CD14-positive monocyte (primary cell): ENCODE results near the gene TMEFF2. TPM values are rescaled to one million over a fixed set of nuclear protein-coding genes. Genes with fewer than 3 reads are reported as not detected.

Source experiments
- DNase-seq, 3 donors: peaks; one replicate each; pipeline ENCODE4 v3.0.0-alpha.2; 2011 to 2022
- H2AFZ ChIP-seq: 2 replicates; pipeline ENCODE4 v1.6.0; 2012; ENCODE audit warnings: mild to moderate bottlenecking, low read depth, low read length, inconsistent platforms; ENCODE audit not compliant: insufficient read depth, poor library complexity, severe bottlenecking
- H3K27ac ChIP-seq, 2 donors: 1 replicate in 1 of 2; 2 replicates in 1 of 2; pipeline ENCODE4 v1.5.1; 2012 to 2013; ENCODE audit warnings: low read length in 2 of 2, control low read depth in 1 of 2, inconsistent platforms in 1 of 2, low read depth in 1 of 2, mild to moderate bottlenecking in 1 of 2
- H3K27me3 ChIP-seq, 2 donors: one replicate each; pipeline versions ENCODE4 v1.6.0 to v1.6.1; 2011 to 2013; ENCODE audit warnings: low read length in 2 of 2; ENCODE audit not compliant: control insufficient read depth in 2 of 2, insufficient read depth in 2 of 2
- H3K36me3 ChIP-seq, 2 donors: replicated peaks in 1 of 2; 1 replicate in 1 of 2; 2 replicates in 1 of 2; pipeline versions ENCODE4 v1.5.1 to v1.6.1; 2012 to 2013; ENCODE audit warnings: low read length in 2 of 2, control low read depth in 1 of 2, inconsistent platforms in 1 of 2, mild to moderate bottlenecking in 1 of 2; ENCODE audit not compliant: insufficient read depth in 2 of 2, control insufficient read depth in 1 of 2
- H3K4me1 ChIP-seq, 2 donors: 1 replicate in 1 of 2; 2 replicates in 1 of 2; pipeline versions ENCODE4 v1.5.1 to v1.6.1; 2012 to 2013; ENCODE audit warnings: low read length in 2 of 2, control low read depth in 1 of 2, inconsistent platforms in 1 of 2, mild to moderate bottlenecking in 1 of 2, moderate library complexity in 1 of 2; ENCODE audit not compliant: insufficient read depth in 2 of 2, control insufficient read depth in 1 of 2
- H3K4me2 ChIP-seq: replicated peaks from 2 replicates; pipeline ENCODE3; 2012; ENCODE audit warnings: low read length, moderate library complexity, mild to moderate bottlenecking; ENCODE audit not compliant: poor library complexity, severe bottlenecking; ENCODE audit errors: extremely low read depth
- H3K4me3 ChIP-seq, 3 experiments: fragments of 200-600 bp in 1 of 3; sonication (generic) in 1 of 3; replicated peaks in 1 of 3; 1 replicate in 2 of 3; 2 replicates in 1 of 3; pipeline ENCODE4 v1.5.1; 2011 to 2013; ENCODE audit warnings: low read length in 3 of 3, mild to moderate bottlenecking in 3 of 3, control low read depth in 2 of 3, low read depth in 2 of 3, inconsistent platforms in 1 of 3, moderate library complexity in 1 of 3
- H3K79me2 ChIP-seq: 2 replicates; pipeline ENCODE4 v1.6.0; 2012; ENCODE audit warnings: mild to moderate bottlenecking, control low read depth, inconsistent platforms, low read length, moderate library complexity; ENCODE audit not compliant: insufficient read depth
- H3K9ac ChIP-seq: 2 replicates; pipeline ENCODE4 v1.6.0; 2017; ENCODE audit warnings: low read length, mild to moderate bottlenecking; ENCODE audit not compliant: insufficient read depth, poor library complexity, severe bottlenecking
- H3K9me3 ChIP-seq, 2 donors: replicated peaks in 1 of 2; 1 replicate in 1 of 2; 2 replicates in 1 of 2; pipeline versions ENCODE4 v1.5.1 to v1.6.1; 2012 to 2013; ENCODE audit warnings: low read length in 2 of 2, control low read depth in 1 of 2; ENCODE audit not compliant: control insufficient read depth in 1 of 2, insufficient read depth in 1 of 2
- H4K20me1 ChIP-seq: 2 replicates; pipeline ENCODE4 v1.6.0; 2012; ENCODE audit warnings: mild to moderate bottlenecking, low read length, control low read depth, moderate library complexity; ENCODE audit not compliant: insufficient read depth
- H3K27ac Mint-ChIP-seq, 7 donors: one replicate each; pipeline ENCODE4 v1.8.0; 2020; ENCODE audit warnings: mild to moderate bottlenecking in 7 of 7, mixed read lengths in 7 of 7, moderate library complexity in 6 of 7, inconsistent platforms in 2 of 7
- H3K27me3 Mint-ChIP-seq, 3 donors: one replicate each; pipeline ENCODE4 v1.8.0; 2021 to 2022; ENCODE audit warnings: low read depth in 3 of 3, mild to moderate bottlenecking in 3 of 3, mixed read lengths in 3 of 3, moderate library complexity in 3 of 3, inconsistent platforms in 1 of 3
- H3K36me3 Mint-ChIP-seq, 2 donors: one replicate each; pipeline ENCODE4 v1.8.0; 2020; ENCODE audit warnings: mixed read lengths in 2 of 2, inconsistent platforms in 1 of 2, mild to moderate bottlenecking in 1 of 2
- H3K4me1 Mint-ChIP-seq: one replicate; pipeline ENCODE4 v1.8.0; 2020; ENCODE audit warnings: mild to moderate bottlenecking, mixed read lengths
- H3K4me3 Mint-ChIP-seq, 2 donors: one replicate each; pipeline ENCODE4 v1.8.0; 2020; ENCODE audit warnings: mild to moderate bottlenecking in 2 of 2, mixed read lengths in 2 of 2, moderate library complexity in 1 of 2
- H3K9me3 Mint-ChIP-seq, 7 donors: one replicate each; pipeline ENCODE4 v1.8.0; 2020 to 2022; ENCODE audit warnings: mixed read lengths in 7 of 7, mild to moderate bottlenecking in 6 of 7, moderate library complexity in 6 of 7, inconsistent platforms in 2 of 7
- WGBS: methylation state at CpG from one replicate; pipeline ENCODE4 v1.1.5; 2013; ENCODE audit warnings: missing lambda C conversion rate; ENCODE audit not compliant: insufficient coverage; 5-methylcytosine and 5-hydroxymethylcytosine counted together
- intact Hi-C, 2 donors: fragments of 100-400 bp; cut with micrococcal nuclease; formaldehyde crosslinking; loops; one replicate each; pipeline versions ENCODE4 v1.15.0 to v1.15.1; 2023
- polyA minus RNA-seq: library from RNA; depleted of rRNA, polyadenylated mRNA; stranded (reverse); fragments of >200 nt; gene quantifications from 2 replicates; pipeline ENCODE4 v1.2.3, GENCODE V29; 2012
- polyA plus RNA-seq, 3 donors: library from polyadenylated mRNA; depleted of rRNA in 1 of 3; unstranded in 2 of 3; stranded (reverse) in 1 of 3; fragments of 300-500 nt in 2 of 3; fragments of >200 nt in 1 of 3; fragmentation: Illumina TruSeq in 2 of 3; gene quantifications; 1 replicate in 2 of 3; 2 replicates in 1 of 3; pipeline ENCODE4 v1.2.3, GENCODE V29; 2012 to 2021
- total RNA-seq, 12 experiments: library from RNA in 1 of 12; stranded (reverse) in 1 of 12; fragments of 120-200 nt in 1 of 12; gene quantifications; one replicate each; pipeline ENCODE4 v1.2.4 and lab custom pipeline; 2013 to 2026; ENCODE audit warnings: mixed read lengths in 6 of 12, inconsistent platforms in 1 of 12
- TF ChIP-seq, protein P1 (sequence below): fragments of 200-600 bp; IDR thresholded peaks from one replicate; pipeline ENCODE4 v1.8.0; 2022; ENCODE audit warnings: antibody characterized with exemption, mild to moderate bottlenecking

TMEFF2 gene, protein sequence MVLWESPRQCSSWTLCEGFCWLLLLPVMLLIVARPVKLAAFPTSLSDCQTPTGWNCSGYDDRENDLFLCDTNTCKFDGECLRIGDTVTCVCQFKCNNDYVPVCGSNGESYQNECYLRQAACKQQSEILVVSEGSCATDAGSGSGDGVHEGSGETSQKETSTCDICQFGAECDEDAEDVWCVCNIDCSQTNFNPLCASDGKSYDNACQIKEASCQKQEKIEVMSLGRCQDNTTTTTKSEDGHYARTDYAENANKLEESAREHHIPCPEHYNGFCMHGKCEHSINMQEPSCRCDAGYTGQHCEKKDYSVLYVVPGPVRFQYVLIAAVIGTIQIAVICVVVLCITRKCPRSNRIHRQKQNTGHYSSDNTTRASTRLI
- not detected for total RNA-seq (2013)
- not detected for polyA plus RNA-seq
- polyA minus RNA-seq: not detected in 2 replicates
- 0 to 2.9 (median 0.08) reads per million in 11 experiments for total RNA-seq (lab: John Stamatoyannopoulos, UW)

DNA sequence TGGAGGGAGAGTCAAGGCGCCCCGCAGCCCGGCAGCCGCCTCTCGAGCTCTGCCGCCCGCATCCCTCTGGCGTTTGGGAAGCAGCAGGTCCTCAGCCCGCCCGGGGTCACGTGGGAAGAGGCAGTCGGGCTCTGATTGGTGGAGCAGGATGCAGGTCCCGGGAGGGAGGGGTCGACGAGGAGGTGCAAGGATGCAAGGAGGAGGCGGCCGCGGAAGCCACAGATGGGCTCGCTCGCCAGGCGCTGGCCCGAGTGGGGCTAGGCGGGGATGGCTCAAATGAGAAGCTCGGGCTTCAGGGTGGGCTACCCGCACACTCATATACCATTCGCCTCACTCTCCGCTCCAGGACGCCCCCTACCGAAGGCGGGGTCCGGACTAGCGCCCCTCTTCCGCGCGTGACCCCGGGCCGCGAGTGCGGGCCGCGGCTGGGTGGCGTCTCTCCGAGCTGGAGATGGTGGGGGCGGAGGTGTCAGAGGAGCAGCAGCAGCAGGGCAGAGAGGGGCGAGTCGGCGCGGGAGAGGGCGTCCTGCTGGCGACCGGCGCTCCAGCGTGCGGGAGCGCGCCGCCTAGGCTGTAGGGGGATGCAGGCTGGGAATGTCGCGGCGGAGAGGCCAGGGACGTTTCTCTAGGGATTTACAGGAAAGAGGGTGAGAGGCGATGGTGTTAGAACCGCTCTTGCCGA, at the start of gene TMEFF2:
Gene TMEFF2 (minus strand): TSS at position 68 of the 682 bp plus-strand sequence. CDS start 409 bp downstream, outside the sequence.
- peak in 1 of 3 donors; percentile 14 for DNase-seq
- Mint-ChIP-seq H3K36me3 (peaks cover 5 to 11% of the 10 kb centered on the region in 2 donors), H3K4me1 (peaks cover 39% of the 10 kb centered on the region), H3K27me3 (peaks cover 57 to 72% (median 62%) of the 10 kb centered on the region in 3 donors), H3K9me3 (peaks cover 0 to 30% (median 13%) of the 10 kb centered on the region in 7 donors), H3K27ac (peak within 1 kb of the TSS in 1 of 7 donors; percentile 10), H3K4me3 (peak within 1 kb of the TSS; percentile 81 to 97)
- peak within 1 kb of the TSS; percentile 25 for H3K9ac ChIP-seq
- no peaks in the 10 kb centered on the region for H4K20me1 ChIP-seq
- H3K9me3 ChIP-seq: peaks cover 0 to 25% of the 10 kb centered on the region in 2 donors
- H2AFZ ChIP-seq: peak within 1 kb of the TSS; percentile 62
- H3K27ac ChIP-seq: no peak within 1 kb of the TSS
- H3K79me2 ChIP-seq: no peaks in the 10 kb centered on the region
- H3K4me3 ChIP-seq: peak within 1 kb of the TSS; percentile 3 to 73 (median 14)
- TF ChIP-seq, protein P1, sequence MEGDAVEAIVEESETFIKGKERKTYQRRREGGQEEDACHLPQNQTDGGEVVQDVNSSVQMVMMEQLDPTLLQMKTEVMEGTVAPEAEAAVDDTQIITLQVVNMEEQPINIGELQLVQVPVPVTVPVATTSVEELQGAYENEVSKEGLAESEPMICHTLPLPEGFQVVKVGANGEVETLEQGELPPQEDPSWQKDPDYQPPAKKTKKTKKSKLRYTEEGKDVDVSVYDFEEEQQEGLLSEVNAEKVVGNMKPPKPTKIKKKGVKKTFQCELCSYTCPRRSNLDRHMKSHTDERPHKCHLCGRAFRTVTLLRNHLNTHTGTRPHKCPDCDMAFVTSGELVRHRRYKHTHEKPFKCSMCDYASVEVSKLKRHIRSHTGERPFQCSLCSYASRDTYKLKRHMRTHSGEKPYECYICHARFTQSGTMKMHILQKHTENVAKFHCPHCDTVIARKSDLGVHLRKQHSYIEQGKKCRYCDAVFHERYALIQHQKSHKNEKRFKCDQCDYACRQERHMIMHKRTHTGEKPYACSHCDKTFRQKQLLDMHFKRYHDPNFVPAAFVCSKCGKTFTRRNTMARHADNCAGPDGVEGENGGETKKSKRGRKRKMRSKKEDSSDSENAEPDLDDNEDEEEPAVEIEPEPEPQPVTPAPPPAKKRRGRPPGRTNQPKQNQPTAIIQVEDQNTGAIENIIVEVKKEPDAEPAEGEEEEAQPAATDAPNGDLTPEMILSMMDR: no peak
- peak within 1 kb of the TSS; percentile 68 for H3K4me2 ChIP-seq
- WGBS: under 1% methylated on average over 57 of the region's 64 CpGs
- no peaks in the 10 kb centered on the region for H3K36me3 ChIP-seq
- intact Hi-C loops: no loop called here
- H3K4me1 ChIP-seq: peaks cover 26 to 29% of the 10 kb centered on the region in 2 donors
- H3K27me3 ChIP-seq: peaks cover 67 to 78% of the 10 kb centered on the region in 2 donors

DNA sequence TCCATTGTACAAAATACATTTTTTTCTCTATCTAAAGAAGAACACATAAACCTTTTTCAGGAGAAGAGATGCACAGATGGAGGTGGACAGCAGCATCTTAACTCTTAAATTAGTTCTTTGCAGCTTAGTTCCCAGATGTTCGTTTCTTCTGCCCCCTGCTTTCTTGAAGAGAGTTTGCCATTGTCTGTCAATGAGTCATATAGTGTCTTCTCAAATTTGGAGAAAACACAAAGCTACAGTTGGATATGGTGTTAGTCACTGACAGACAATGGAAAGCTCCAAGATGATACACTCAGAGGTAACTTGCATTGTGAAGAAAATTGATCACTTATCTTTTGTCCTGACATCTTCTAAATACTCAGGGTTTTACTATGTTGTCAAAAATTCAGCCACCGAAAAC, 48.8 kb upstream of the TMEFF2 start:
- intact Hi-C loops: no loop called here
- Histone ChIP-seq H4K20me1 (no peaks in the 10 kb centered on the region), H3K27me3 (no peaks in the 10 kb centered on the region), H3K4me2 (no peak overlapping the region), H3K36me3 (no peaks in the 10 kb centered on the region), H3K27ac (no peak overlapping the region), H3K9ac (no peak overlapping the region), H2AFZ (no peak overlapping the region), H3K9me3 (no peaks in the 10 kb centered on the region), H3K4me3 (no peak overlapping the region), H3K4me1 (no peaks in the 10 kb centered on the region), H3K79me2 (no peaks in the 10 kb centered on the region)
- H3K27ac Mint-ChIP-seq: no peak overlapping the region
- no peaks in the 10 kb centered on the region for H3K36me3 Mint-ChIP-seq
- no peak overlapping the region for H3K4me3 Mint-ChIP-seq
- no peak for DNase-seq
- peaks cover 0 to 3% (median 0%) of the 10 kb centered on the region in 7 donors for H3K9me3 Mint-ChIP-seq
- TF ChIP-seq, protein P1: no peak
- WGBS: 88% methylated on average over 1 of the region's 2 CpGs
- no peaks in the 10 kb centered on the region for H3K4me1 Mint-ChIP-seq
- H3K27me3 Mint-ChIP-seq: no peaks in the 10 kb centered on the region
